GM21529 (cell line): Measurements from ENCODE around the gene PRLR.
"Not testable (repeated sequence)": the region's sequence is repeated elsewhere in the genome, so short reads cannot be mapped to it uniquely, and the experiment has no call there.

Source experiments
- ATAC-seq: cut with Tn5 transposase; IDR thresholded peaks from one replicate; pipeline ENCODE4 v1.9.1; 2021; ENCODE audit not compliant: unreplicated experiment

PRLR gene

GRCh38 chr5:35045280-35045679 lies 185.0 kb downstream of the PRLR start:
- ATAC-seq: no peak

GRCh38 chr5:35044649-35045048 lies 185.6 kb downstream of the PRLR start:
- ATAC-seq: no peak

GRCh38 chr5:35042781-35043180 lies 187.5 kb downstream of the PRLR start:
- ATAC-seq: no peak

GRCh38 chr5:35041261-35041660 lies 189.0 kb downstream of the PRLR start:
- no peak for ATAC-seq

- no peak for ATAC-seq
These were observed 191.4 kb downstream of the PRLR start for GRCh38 chr5:35038891-35039290.

GRCh38 chr5:35036536-35036935 lies 193.8 kb downstream of the PRLR start:
- no peak for ATAC-seq

GRCh38 chr5:35035929-35036328 lies 194.4 kb downstream of the PRLR start:
- not testable (repeated sequence) for ATAC-seq

GRCh38 chr5:35035271-35035670 lies 195.0 kb downstream of the PRLR start:
- no peak for ATAC-seq

GRCh38 chr5:35032356-35032755 lies 197.9 kb downstream of the PRLR start:
- ATAC-seq: no peak

- ATAC-seq: no peak
These were observed 199.0 kb downstream of the PRLR start for GRCh38 chr5:35031276-35031675.

- no peak for ATAC-seq
These were observed 199.7 kb downstream of the PRLR start for GRCh38 chr5:35030426-35031100.

- ATAC-seq: no peak
These were observed 201.0 kb downstream of the PRLR start for GRCh38 chr5:35029333-35029732.

GRCh38 chr5:35026941-35027340 lies 203.3 kb downstream of the PRLR start:
- ATAC-seq: no peak

GRCh38 chr5:35026280-35026840 lies 203.9 kb downstream of the PRLR start:
- no peak for ATAC-seq

GRCh38 chr5:35024911-35025510 lies 205.3 kb downstream of the PRLR start:
- ATAC-seq: no peak

GRCh38 chr5:35023391-35024178 lies 206.7 kb downstream of the PRLR start:
- ATAC-seq: no peak

- peak; percentile 80 for ATAC-seq
These were observed 213.9 kb downstream of the PRLR start for GRCh38 chr5:35016174-35017051.

GRCh38 chr5:35015063-35015462 lies 215.2 kb downstream of the PRLR start:
- ATAC-seq: no peak

GRCh38 chr5:35012796-35013195 lies 217.5 kb downstream of the PRLR start:
- ATAC-seq: no peak

- no peak for ATAC-seq
These were observed 217.9 kb downstream of the PRLR start for GRCh38 chr5:35012365-35012764.

GRCh38 chr5:35010676-35011075 lies 219.6 kb downstream of the PRLR start:
- no peak for ATAC-seq
